HepG2 (cell line): Measurements from ENCODE around the gene MSI2.

Experiments used
- PHF20 ChIP-seq: sonication (generic); formaldehyde crosslinking; IDR thresholded peaks from 2 replicates; pipeline ENCODE4 v1.5.0; 2020; ENCODE audit warnings: mild to moderate bottlenecking, missing genetic modification reagents
- RFX5 ChIP-seq: IDR thresholded peaks from 2 replicates; pipeline ENCODE4 v1.6.1; 2011; ENCODE audit warnings: low read depth, low read length, improper control_type of control experiment
- SP2 ChIP-seq: sonication (generic); formaldehyde crosslinking; IDR thresholded peaks from 2 replicates; pipeline ENCODE4 v1.5.1; 2020; ENCODE audit warnings: mild to moderate bottlenecking, missing genetic modification reagents
- ZNF234 ChIP-seq: sonication (generic); formaldehyde crosslinking; conservative IDR thresholded peaks from 2 replicates; pipeline ENCODE4 v1.5.1; 2020; ENCODE audit warnings: mild to moderate bottlenecking, missing genetic modification reagents
- ZNF773 ChIP-seq: sonication (generic); formaldehyde crosslinking; IDR thresholded peaks from 2 replicates; pipeline ENCODE4 v1.4.0; 2020; ENCODE audit warnings: missing genetic modification reagents, borderline replicate concordance
- TF ChIP-seq, protein P1 (sequence below): sonication (generic); formaldehyde crosslinking; IDR thresholded peaks from 2 replicates; pipeline ENCODE4 v1.5.0; 2020; ENCODE audit warnings: missing genetic modification reagents
- TF ChIP-seq, protein P2 (sequence below): sonication (generic); formaldehyde crosslinking; IDR thresholded peaks from 2 replicates; pipeline ENCODE4 v1.9.0; 2021; ENCODE audit warnings: missing genetic modification reagents, mild to moderate bottlenecking, borderline replicate concordance
- TF ChIP-seq, protein P3 (sequence below): sonication (generic); formaldehyde crosslinking; IDR thresholded peaks from 2 replicates; pipeline ENCODE4 v1.5.0; 2020; ENCODE audit warnings: mild to moderate bottlenecking, missing genetic modification reagents, moderate library complexity
- TF ChIP-seq, protein P4 (sequence below): sonication (generic); formaldehyde crosslinking; IDR thresholded peaks from 2 replicates; pipeline ENCODE4 v1.4.0; 2020; ENCODE audit warnings: missing genetic modification reagents, borderline replicate concordance
- TF ChIP-seq, protein P5 (sequence below): sonication (generic); formaldehyde crosslinking; IDR thresholded peaks from 2 replicates; pipeline ENCODE4 v1.8.0; 2022; ENCODE audit warnings: missing genetic modification reagents, mild to moderate bottlenecking, borderline replicate concordance

DNA sequence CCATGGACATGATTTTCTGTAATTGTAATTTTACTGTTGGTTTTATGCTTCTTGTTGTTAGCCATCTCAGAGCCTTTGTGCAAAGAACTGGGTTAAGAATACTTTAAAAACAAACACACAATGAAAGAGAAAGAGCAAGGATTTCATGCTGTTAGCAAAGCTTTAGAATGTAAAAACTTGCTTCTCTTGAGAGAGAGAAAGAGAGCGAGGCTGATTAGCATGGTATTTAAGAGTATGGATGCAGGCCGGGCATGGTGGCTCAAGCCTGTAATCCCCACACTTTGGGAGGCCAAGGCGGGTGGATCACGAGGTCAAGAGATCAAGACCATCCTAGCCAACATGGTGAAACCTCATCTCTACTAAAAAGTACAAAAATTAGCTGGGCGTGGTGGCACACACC lies 76.2 kb downstream of the MSI2 start:
- TF ChIP-seq ZNF234 (CRISPR knock-in tag), result no peak
- TF ChIP-seq PHF20 (CRISPR knock-in tag), result no peak
- TF ChIP-seq, protein P1, sequence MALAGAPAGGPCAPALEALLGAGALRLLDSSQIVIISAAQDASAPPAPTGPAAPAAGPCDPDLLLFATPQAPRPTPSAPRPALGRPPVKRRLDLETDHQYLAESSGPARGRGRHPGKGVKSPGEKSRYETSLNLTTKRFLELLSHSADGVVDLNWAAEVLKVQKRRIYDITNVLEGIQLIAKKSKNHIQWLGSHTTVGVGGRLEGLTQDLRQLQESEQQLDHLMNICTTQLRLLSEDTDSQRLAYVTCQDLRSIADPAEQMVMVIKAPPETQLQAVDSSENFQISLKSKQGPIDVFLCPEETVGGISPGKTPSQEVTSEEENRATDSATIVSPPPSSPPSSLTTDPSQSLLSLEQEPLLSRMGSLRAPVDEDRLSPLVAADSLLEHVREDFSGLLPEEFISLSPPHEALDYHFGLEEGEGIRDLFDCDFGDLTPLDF (CRISPR knock-in tag), result no peak
- TF ChIP-seq, protein P2, sequence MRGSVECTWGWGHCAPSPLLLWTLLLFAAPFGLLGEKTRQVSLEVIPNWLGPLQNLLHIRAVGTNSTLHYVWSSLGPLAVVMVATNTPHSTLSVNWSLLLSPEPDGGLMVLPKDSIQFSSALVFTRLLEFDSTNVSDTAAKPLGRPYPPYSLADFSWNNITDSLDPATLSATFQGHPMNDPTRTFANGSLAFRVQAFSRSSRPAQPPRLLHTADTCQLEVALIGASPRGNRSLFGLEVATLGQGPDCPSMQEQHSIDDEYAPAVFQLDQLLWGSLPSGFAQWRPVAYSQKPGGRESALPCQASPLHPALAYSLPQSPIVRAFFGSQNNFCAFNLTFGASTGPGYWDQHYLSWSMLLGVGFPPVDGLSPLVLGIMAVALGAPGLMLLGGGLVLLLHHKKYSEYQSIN, result no peak
- TF ChIP-seq, protein P3, sequence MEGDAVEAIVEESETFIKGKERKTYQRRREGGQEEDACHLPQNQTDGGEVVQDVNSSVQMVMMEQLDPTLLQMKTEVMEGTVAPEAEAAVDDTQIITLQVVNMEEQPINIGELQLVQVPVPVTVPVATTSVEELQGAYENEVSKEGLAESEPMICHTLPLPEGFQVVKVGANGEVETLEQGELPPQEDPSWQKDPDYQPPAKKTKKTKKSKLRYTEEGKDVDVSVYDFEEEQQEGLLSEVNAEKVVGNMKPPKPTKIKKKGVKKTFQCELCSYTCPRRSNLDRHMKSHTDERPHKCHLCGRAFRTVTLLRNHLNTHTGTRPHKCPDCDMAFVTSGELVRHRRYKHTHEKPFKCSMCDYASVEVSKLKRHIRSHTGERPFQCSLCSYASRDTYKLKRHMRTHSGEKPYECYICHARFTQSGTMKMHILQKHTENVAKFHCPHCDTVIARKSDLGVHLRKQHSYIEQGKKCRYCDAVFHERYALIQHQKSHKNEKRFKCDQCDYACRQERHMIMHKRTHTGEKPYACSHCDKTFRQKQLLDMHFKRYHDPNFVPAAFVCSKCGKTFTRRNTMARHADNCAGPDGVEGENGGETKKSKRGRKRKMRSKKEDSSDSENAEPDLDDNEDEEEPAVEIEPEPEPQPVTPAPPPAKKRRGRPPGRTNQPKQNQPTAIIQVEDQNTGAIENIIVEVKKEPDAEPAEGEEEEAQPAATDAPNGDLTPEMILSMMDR (CRISPR knock-in tag), result no peak
- TF ChIP-seq RFX5, result no peak
- TF ChIP-seq, protein P4, sequence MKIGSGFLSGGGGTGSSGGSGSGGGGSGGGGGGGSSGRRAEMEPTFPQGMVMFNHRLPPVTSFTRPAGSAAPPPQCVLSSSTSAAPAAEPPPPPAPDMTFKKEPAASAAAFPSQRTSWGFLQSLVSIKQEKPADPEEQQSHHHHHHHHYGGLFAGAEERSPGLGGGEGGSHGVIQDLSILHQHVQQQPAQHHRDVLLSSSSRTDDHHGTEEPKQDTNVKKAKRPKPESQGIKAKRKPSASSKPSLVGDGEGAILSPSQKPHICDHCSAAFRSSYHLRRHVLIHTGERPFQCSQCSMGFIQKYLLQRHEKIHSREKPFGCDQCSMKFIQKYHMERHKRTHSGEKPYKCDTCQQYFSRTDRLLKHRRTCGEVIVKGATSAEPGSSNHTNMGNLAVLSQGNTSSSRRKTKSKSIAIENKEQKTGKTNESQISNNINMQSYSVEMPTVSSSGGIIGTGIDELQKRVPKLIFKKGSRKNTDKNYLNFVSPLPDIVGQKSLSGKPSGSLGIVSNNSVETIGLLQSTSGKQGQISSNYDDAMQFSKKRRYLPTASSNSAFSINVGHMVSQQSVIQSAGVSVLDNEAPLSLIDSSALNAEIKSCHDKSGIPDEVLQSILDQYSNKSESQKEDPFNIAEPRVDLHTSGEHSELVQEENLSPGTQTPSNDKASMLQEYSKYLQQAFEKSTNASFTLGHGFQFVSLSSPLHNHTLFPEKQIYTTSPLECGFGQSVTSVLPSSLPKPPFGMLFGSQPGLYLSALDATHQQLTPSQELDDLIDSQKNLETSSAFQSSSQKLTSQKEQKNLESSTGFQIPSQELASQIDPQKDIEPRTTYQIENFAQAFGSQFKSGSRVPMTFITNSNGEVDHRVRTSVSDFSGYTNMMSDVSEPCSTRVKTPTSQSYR (CRISPR knock-in tag), result no peak
- no peak for TF ChIP-seq ZNF773 (CRISPR knock-in tag)
- TF ChIP-seq SP2, result no peak
- TF ChIP-seq, protein P5, sequence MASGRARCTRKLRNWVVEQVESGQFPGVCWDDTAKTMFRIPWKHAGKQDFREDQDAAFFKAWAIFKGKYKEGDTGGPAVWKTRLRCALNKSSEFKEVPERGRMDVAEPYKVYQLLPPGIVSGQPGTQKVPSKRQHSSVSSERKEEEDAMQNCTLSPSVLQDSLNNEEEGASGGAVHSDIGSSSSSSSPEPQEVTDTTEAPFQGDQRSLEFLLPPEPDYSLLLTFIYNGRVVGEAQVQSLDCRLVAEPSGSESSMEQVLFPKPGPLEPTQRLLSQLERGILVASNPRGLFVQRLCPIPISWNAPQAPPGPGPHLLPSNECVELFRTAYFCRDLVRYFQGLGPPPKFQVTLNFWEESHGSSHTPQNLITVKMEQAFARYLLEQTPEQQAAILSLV (CRISPR knock-in tag), result no peak
